CD14-positive monocyte (primary cell): ENCODE results near the gene CORT. TPM values are rescaled to one million over a fixed set of nuclear protein-coding genes. Genes with fewer than 3 reads are reported as not detected.

Experiments
- DNase-seq, 3 donors: peaks; one replicate each; pipeline ENCODE4 v3.0.0-alpha.2; 2011 to 2022
- H2AFZ ChIP-seq: 2 replicates; pipeline ENCODE4 v1.6.0; 2012; ENCODE audit warnings: mild to moderate bottlenecking, low read depth, low read length, inconsistent platforms; ENCODE audit not compliant: insufficient read depth, poor library complexity, severe bottlenecking
- H3K27ac ChIP-seq, 2 donors: 1 replicate in 1 of 2; 2 replicates in 1 of 2; pipeline ENCODE4 v1.5.1; 2012 to 2013; ENCODE audit warnings: low read length in 2 of 2, control low read depth in 1 of 2, inconsistent platforms in 1 of 2, low read depth in 1 of 2, mild to moderate bottlenecking in 1 of 2
- H3K27me3 ChIP-seq, 2 donors: one replicate each; pipeline versions ENCODE4 v1.6.0 to v1.6.1; 2011 to 2013; ENCODE audit warnings: low read length in 2 of 2; ENCODE audit not compliant: control insufficient read depth in 2 of 2, insufficient read depth in 2 of 2
- H3K36me3 ChIP-seq, 2 donors: replicated peaks in 1 of 2; 1 replicate in 1 of 2; 2 replicates in 1 of 2; pipeline versions ENCODE4 v1.5.1 to v1.6.1; 2012 to 2013; ENCODE audit warnings: low read length in 2 of 2, control low read depth in 1 of 2, inconsistent platforms in 1 of 2, mild to moderate bottlenecking in 1 of 2; ENCODE audit not compliant: insufficient read depth in 2 of 2, control insufficient read depth in 1 of 2
- H3K4me1 ChIP-seq, 2 donors: 1 replicate in 1 of 2; 2 replicates in 1 of 2; pipeline versions ENCODE4 v1.5.1 to v1.6.1; 2012 to 2013; ENCODE audit warnings: low read length in 2 of 2, control low read depth in 1 of 2, inconsistent platforms in 1 of 2, mild to moderate bottlenecking in 1 of 2, moderate library complexity in 1 of 2; ENCODE audit not compliant: insufficient read depth in 2 of 2, control insufficient read depth in 1 of 2
- H3K4me2 ChIP-seq: replicated peaks from 2 replicates; pipeline ENCODE3; 2012; ENCODE audit warnings: low read length, moderate library complexity, mild to moderate bottlenecking; ENCODE audit not compliant: poor library complexity, severe bottlenecking; ENCODE audit errors: extremely low read depth
- H3K4me3 ChIP-seq, 3 experiments: fragments of 200-600 bp in 1 of 3; sonication (generic) in 1 of 3; replicated peaks in 1 of 3; 1 replicate in 2 of 3; 2 replicates in 1 of 3; pipeline ENCODE4 v1.5.1; 2011 to 2013; ENCODE audit warnings: low read length in 3 of 3, mild to moderate bottlenecking in 3 of 3, control low read depth in 2 of 3, low read depth in 2 of 3, inconsistent platforms in 1 of 3, moderate library complexity in 1 of 3
- H3K79me2 ChIP-seq: 2 replicates; pipeline ENCODE4 v1.6.0; 2012; ENCODE audit warnings: mild to moderate bottlenecking, control low read depth, inconsistent platforms, low read length, moderate library complexity; ENCODE audit not compliant: insufficient read depth
- H3K9ac ChIP-seq: 2 replicates; pipeline ENCODE4 v1.6.0; 2017; ENCODE audit warnings: low read length, mild to moderate bottlenecking; ENCODE audit not compliant: insufficient read depth, poor library complexity, severe bottlenecking
- H3K9me3 ChIP-seq, 2 donors: replicated peaks in 1 of 2; 1 replicate in 1 of 2; 2 replicates in 1 of 2; pipeline versions ENCODE4 v1.5.1 to v1.6.1; 2012 to 2013; ENCODE audit warnings: low read length in 2 of 2, control low read depth in 1 of 2; ENCODE audit not compliant: control insufficient read depth in 1 of 2, insufficient read depth in 1 of 2
- H4K20me1 ChIP-seq: 2 replicates; pipeline ENCODE4 v1.6.0; 2012; ENCODE audit warnings: mild to moderate bottlenecking, low read length, control low read depth, moderate library complexity; ENCODE audit not compliant: insufficient read depth
- H3K27ac Mint-ChIP-seq, 7 donors: one replicate each; pipeline ENCODE4 v1.8.0; 2020; ENCODE audit warnings: mild to moderate bottlenecking in 7 of 7, mixed read lengths in 7 of 7, moderate library complexity in 6 of 7, inconsistent platforms in 2 of 7
- H3K27me3 Mint-ChIP-seq, 3 donors: one replicate each; pipeline ENCODE4 v1.8.0; 2021 to 2022; ENCODE audit warnings: low read depth in 3 of 3, mild to moderate bottlenecking in 3 of 3, mixed read lengths in 3 of 3, moderate library complexity in 3 of 3, inconsistent platforms in 1 of 3
- H3K36me3 Mint-ChIP-seq, 2 donors: one replicate each; pipeline ENCODE4 v1.8.0; 2020; ENCODE audit warnings: mixed read lengths in 2 of 2, inconsistent platforms in 1 of 2, mild to moderate bottlenecking in 1 of 2
- H3K4me1 Mint-ChIP-seq: one replicate; pipeline ENCODE4 v1.8.0; 2020; ENCODE audit warnings: mild to moderate bottlenecking, mixed read lengths
- H3K4me3 Mint-ChIP-seq, 2 donors: one replicate each; pipeline ENCODE4 v1.8.0; 2020; ENCODE audit warnings: mild to moderate bottlenecking in 2 of 2, mixed read lengths in 2 of 2, moderate library complexity in 1 of 2
- H3K9me3 Mint-ChIP-seq, 7 donors: one replicate each; pipeline ENCODE4 v1.8.0; 2020 to 2022; ENCODE audit warnings: mixed read lengths in 7 of 7, mild to moderate bottlenecking in 6 of 7, moderate library complexity in 6 of 7, inconsistent platforms in 2 of 7
- CTCF ChIP-seq: fragments of 200-600 bp; IDR thresholded peaks from one replicate; pipeline ENCODE4 v1.8.0; 2022; ENCODE audit warnings: antibody characterized with exemption, mild to moderate bottlenecking
- WGBS: methylation state at CpG from one replicate; pipeline ENCODE4 v1.1.5; 2013; ENCODE audit warnings: missing lambda C conversion rate; ENCODE audit not compliant: insufficient coverage; 5-methylcytosine and 5-hydroxymethylcytosine counted together
- intact Hi-C, 2 donors: fragments of 100-400 bp; cut with micrococcal nuclease; formaldehyde crosslinking; loops; one replicate each; pipeline versions ENCODE4 v1.15.0 to v1.15.1; 2023
- polyA plus RNA-seq, 3 donors: library from polyadenylated mRNA; depleted of rRNA in 1 of 3; unstranded in 2 of 3; stranded (reverse) in 1 of 3; fragments of 300-500 nt in 2 of 3; fragments of >200 nt in 1 of 3; fragmentation: Illumina TruSeq in 2 of 3; gene quantifications; 1 replicate in 2 of 3; 2 replicates in 1 of 3; pipeline ENCODE4 v1.2.3, GENCODE V29; 2012 to 2021

Gene CORT
- polyA plus RNA-seq, 3 donors: not detected

- Histone ChIP-seq H3K4me2 (no peak overlapping the region), H3K79me2 (peaks cover 96% of the 10 kb centered on the region)
These were observed 30.8 kb downstream of the CORT start for GRCh38 chr1:10480614-10481013.

GRCh38 chr1:10484521-10484920 lies 34.7 kb downstream of the CORT start:
- H3K27ac Mint-ChIP-seq: peak overlapping the region; percentile 78 to 91 (median 88)

More at GRCh38 chr1:10480614-10481013, 30.8 kb downstream of the CORT start:
- Histone ChIP-seq H3K27me3 (no peaks in the 10 kb centered on the region), H3K4me3 (no peak overlapping the region), H3K4me1 (peaks cover 33 to 60% of the 10 kb centered on the region in 2 donors), H2AFZ (no peak overlapping the region), H3K36me3 (peaks cover 0 to 10% of the 10 kb centered on the region in 2 donors), H3K27ac (peak overlapping the region in 1 of 2 donors; percentile 36), H4K20me1 (no peaks in the 10 kb centered on the region), H3K9ac (no peak overlapping the region), H3K9me3 (peaks cover 0 to 4% of the 10 kb centered on the region in 2 donors)
- peaks cover 0 to 4% (median under 1%) of the 10 kb centered on the region in 7 donors for H3K9me3 Mint-ChIP-seq
- peak overlapping the region in 6 of 7 donors; percentile 8 to 77 (median 68) for H3K27ac Mint-ChIP-seq
- peaks cover 73% of the 10 kb centered on the region for H3K4me1 Mint-ChIP-seq
- WGBS: no CpG with 5 or more reads among the region's 2 CpGs
- no peaks in the 10 kb centered on the region for H3K27me3 Mint-ChIP-seq
- intact Hi-C loops: no loop called here
- H3K4me3 Mint-ChIP-seq: peak overlapping the region in 1 of 2 donors; percentile 35
- H3K36me3 Mint-ChIP-seq: peaks cover 4 to 7% of the 10 kb centered on the region in 2 donors
- DNase-seq: no peak
- no peak for TF ChIP-seq CTCF

More at GRCh38 chr1:10484521-10484920, 34.7 kb downstream of the CORT start:
- Histone ChIP-seq H3K9ac (peak overlapping the region; percentile 51), H3K27me3 (no peaks in the 10 kb centered on the region), H3K4me1 (peaks cover 20 to 46% of the 10 kb centered on the region in 2 donors), H3K79me2 (peaks cover 86% of the 10 kb centered on the region), H4K20me1 (peaks cover under 1% of the 10 kb centered on the region), H2AFZ (peak overlapping the region; percentile 56), H3K4me2 (peak overlapping the region; percentile 32), H3K4me3 (peak overlapping the region in 1 of 3 experiments; percentile 50), H3K9me3 (peaks cover 0 to 13% of the 10 kb centered on the region in 2 donors), H3K36me3 (peaks cover 3 to 8% of the 10 kb centered on the region in 2 donors), H3K27ac (peak overlapping the region; percentile 27 to 81)
- WGBS: no CpG with 5 or more reads among the region's 6 CpGs
- Mint-ChIP-seq H3K27me3 (no peaks in the 10 kb centered on the region), H3K4me1 (peaks cover 51% of the 10 kb centered on the region), H3K4me3 (peak overlapping the region; percentile 61 to 79), H3K36me3 (peaks cover 12 to 16% of the 10 kb centered on the region in 2 donors), H3K9me3 (peaks cover 4 to 11% (median 9%) of the 10 kb centered on the region in 7 donors)
- intact Hi-C loops: no loop called here
- no peak for TF ChIP-seq CTCF
- peak; percentile 54 to 70 (median 55) for DNase-seq
